HG02870 (cell line): ENCODE data around the gene LUZP1.

Experiments
- ATAC-seq: cut with Tn5 transposase; IDR thresholded peaks from one replicate; pipeline ENCODE4 v1.9.1; 2021; ENCODE audit warnings: mild to moderate bottlenecking, moderate library complexity; ENCODE audit not compliant: unreplicated experiment

LUZP1 gene

GRCh38 chr1:23156940-23157339 lies 11.7 kb downstream of the LUZP1 start:
- no peak for ATAC-seq

DNA sequence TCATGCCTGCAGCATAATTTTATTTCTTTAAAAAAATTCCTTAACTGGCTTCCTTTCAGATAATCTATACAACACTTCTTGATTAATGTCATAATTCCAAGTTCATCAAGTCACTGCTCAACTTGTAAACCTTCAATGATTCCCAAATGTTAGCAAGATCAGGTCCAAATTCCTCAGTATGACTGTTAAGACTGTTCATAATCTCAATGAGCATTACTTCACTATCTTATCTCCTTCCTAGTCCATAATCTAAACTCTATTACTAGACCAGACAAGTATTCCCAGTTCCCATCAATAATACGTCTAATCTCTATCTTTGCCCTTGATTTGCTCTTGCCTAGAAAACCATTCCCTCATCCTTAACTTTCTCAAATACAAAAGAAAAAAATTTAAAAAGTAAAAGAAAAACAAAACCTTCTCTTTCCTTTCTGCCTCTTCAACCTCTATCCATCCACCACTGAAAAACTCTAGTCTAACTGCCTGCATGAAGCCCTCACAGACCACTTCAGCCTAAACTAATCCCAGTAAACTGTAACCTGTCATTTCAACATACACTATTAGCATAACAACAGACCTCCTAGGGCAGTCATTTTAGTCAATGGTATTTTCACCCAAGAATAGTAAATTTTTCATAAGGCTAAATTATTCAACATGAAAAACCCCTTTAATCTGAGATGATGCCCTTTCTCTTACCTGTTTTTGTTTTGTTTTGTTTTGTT lies 15.5 kb downstream of the LUZP1 start:
- no peak for ATAC-seq

- no peak for ATAC-seq
Measured at GRCh38 chr1:23150742-23151141, 17.9 kb downstream of the LUZP1 start.

- ATAC-seq: no peak
Measured at GRCh38 chr1:23150125-23150524, 18.5 kb downstream of the LUZP1 start.

DNA sequence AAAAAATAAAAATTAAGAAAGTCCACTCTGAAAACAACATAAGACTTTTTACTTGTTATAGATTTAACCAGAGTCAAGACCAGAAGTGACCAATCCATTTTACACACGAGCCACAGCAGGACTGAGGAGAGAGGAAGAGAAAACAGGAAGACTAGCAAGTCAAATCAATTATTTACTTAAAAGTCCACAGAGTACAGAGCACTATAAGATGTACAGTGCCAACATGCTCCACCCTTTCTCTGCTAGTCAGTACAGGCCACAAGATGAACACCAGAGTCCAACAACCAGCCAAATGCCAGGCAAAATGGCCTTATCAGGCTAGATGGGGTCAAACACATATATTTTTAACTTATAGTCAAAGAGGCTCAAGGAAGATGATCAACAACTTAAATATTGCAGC lies 19.5 kb downstream of the LUZP1 start:
- ATAC-seq: no peak

- ATAC-seq: no peak
Measured at GRCh38 chr1:23148084-23148483, 20.6 kb downstream of the LUZP1 start.

DNA sequence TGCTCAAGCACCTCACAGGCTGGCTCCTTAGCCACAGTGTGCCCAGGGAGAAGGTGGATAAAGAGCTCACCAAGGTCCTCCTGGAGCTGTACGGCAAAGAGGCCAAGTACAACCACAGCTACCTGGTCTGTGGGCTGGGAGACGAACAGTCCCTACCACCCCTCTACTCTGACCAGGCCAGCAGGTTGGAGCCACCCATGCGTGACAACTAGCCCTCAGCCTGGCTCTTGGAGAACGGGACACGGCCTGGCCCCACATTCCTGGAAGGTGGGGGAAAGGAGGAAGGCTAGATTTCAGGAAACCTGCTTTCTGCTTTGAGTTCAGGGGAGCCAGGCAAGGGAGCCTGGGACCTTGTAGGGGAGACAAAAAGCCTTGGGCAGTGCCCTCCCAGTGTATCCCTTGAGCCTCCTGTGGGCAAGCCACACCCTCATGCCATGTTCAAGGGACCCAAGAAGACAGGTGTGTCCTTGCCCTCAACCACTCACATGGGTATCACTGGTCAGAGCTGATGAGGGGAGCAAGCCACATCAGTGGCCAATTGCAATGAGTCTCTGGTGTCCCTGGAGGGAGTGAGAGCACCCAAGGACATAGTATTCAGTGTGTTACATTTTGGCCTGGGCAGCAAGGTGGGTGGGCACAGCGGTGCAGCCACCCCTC lies 27.6 kb downstream of the LUZP1 start:
- ATAC-seq: no peak

- ATAC-seq: no peak
Measured at GRCh38 chr1:23135268-23135667, 33.4 kb downstream of the LUZP1 start.

DNA sequence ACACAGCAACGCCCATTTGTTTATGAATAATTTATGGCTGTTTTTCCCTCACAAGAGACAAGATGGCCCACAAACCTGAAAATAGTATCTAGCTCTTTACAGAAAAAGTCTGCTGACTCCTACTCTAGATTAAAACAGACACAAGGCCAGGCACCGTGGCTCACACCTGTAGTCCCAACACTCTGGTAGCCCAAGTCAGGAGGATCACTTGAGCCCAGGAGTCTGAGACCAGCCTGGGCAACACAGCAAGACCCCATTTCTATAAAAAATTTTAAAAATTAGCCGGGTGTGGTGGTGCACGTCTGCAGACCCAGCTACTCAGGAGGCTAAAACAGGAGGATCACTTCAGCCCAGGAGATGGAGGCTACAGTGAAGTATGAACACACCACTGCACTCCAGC lies 34.6 kb downstream of the LUZP1 start:
- no peak for ATAC-seq

- ATAC-seq: no peak
Measured at GRCh38 chr1:23133587-23133986, 35.1 kb downstream of the LUZP1 start.

DNA sequence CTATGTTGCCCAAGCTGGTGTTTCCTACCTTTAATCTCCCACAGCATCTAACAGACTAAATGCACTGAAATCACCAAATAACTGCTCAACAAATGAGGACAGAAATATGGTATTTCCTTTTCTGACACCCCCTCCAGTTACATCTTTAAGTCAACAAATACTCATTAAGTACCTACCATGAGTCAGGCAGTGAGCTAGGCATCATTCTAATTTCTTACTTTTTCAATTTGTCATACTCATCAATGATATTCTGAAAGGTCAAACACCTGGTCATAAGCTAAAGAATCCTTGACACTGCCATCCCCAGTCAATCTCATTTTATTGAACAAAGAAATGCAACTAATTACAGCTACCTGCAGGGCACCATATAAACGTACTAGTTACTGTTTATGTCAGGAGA lies 36.6 kb downstream of the LUZP1 start:
- no peak for ATAC-seq

DNA sequence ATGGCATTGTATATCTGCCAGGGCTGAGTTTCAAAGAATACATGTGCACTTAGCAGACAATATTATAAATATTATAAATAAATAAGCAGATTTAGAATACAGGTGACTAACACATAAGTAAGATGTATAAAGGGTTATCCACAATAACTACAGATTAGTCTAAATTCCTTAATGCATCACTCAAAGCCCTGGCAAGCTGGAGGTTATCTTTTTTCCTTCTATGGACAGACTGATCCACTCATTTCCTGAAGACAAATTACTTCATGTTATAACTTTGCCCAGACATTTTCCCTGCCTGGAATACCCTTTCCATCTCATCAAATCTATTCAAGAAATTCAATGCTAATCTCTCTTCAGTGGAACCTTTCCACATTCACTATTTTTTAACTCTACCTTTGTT lies 38.8 kb downstream of the LUZP1 start:
- no peak for ATAC-seq

- no peak for ATAC-seq
Measured at GRCh38 chr1:23126801-23127200, 41.9 kb downstream of the LUZP1 start.

- ATAC-seq: no peak
Measured at GRCh38 chr1:23126200-23126599, 42.5 kb downstream of the LUZP1 start.

- ATAC-seq: no peak
Measured at GRCh38 chr1:23125489-23125888, 43.2 kb downstream of the LUZP1 start.

DNA sequence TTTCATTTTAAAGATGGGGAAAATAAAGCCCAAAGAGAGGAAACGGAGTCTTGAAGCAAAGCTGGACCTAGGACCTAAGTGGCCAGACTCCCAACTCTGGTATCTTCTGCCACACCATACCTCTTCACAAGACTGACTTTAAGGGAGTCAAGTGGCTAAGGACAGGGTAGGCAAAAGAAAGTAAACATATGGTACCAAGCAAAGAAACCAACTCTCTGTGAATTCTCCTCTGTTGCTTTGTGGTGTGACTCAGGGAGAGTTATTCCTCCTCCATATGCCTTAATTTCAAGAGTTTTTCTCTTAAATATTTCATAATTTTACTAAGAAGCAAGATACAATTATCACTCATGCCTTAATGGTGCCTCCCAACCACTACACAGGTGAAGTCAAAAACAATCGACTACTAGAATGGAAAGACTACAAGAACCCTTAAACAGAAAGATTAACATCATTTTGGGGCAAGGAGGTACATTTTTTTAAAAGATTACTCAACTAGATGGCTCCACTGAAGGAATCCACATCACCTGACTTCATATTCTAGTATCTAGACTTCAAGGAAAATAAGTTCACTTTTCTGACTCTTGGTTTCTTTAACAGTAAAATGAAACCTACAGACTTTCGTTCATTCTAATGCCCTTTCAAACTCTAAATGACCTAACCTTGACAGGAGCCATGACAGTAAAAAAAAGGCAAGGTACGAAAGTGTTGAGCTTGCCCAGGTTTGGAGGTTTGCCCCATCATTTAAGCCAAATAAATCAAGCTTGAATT lies 44.2 kb downstream of the LUZP1 start:
- ATAC-seq: no peak

DNA sequence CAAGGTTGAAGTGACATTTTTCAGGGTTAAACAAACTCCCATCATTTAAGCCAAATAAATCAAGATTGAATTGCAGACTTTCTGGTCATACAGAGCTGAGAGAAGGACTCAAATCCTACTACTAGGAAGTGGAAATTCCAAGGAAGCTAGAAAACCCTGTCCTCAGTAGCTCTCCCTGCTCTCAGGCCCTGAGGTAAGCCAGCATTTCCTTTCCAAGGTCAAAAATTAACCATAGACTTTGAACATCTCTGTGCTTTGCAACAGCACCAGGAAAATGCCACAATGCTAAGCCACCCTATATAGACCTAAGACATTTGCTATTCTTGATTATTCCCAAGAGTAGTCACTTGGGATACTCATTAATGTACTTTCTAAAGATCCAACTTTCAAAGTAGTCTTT lies 45.1 kb downstream of the LUZP1 start:
- no peak for ATAC-seq

DNA sequence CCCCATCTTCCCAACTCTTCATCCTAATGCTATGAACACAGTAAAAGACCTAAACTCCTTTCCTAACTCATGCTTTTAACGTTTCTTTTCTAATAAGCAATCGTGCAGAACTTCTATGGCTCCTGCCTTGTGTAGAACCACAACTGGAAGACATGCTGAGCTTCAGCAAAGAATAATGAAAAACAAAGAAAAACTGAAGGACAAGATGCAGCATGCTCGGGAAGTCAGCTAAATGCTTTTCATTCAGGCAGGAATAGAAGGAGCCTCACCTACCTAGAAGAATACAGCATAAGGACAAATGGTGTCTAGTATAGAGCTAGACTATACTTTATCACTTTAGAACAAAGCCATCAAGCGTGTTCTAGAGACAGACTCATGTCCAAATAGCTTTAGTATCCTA lies 45.9 kb downstream of the LUZP1 start:
- ATAC-seq: no peak

DNA sequence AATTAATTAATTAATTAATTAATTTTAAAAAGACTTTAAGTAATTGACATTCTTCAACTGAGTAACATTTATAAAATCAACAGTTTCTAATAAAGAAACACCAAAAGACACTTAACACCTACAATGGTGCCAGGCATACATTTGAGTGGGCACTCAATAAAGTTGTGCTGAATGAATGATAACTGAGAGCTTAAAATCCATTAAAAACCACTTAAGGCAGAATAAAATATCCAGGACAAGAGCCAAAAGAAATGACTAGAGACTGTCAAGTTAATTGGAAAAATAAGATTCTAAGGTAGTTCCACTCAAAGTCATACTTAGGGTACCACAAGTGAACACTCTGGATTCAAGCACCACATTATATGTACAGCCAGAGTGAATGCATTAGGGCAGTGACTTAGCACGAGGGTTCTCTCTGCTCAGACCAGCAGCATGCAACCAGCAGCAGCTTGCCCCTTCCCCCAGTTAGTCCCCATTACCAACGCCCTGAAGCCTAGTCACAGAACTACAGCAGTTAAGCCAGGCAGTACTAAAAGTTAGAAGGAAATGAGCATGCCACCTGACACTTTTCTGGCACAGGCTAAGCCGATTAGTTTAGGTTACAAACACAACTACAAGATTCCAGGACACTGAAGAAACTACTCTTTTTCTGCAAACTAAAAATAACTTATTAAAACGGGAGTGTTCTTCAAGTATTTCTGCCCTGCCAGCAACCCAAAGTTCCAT lies 46.5 kb downstream of the LUZP1 start:
- no peak for ATAC-seq

DNA sequence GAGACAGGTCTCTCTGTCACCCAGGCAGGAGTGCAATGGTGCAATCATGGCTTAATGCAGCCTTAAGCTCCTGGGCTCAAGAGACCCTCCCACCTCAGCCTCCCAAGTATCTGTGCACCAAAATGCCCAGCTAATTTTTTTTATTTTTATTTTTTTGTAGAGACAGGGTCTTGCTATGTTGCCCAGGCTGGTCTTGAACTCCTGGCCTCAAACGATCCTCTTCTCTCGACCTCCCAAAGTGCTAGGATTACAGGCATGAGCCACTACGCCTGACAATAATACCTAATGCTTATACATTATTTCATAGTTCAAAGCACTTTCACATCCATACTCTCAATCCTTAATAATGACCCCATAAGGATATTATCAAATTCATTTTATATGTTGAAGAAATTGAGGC lies 48.3 kb downstream of the LUZP1 start:
- no peak for ATAC-seq
